ENCODE measurements around the gene TRIP13. TPM values are rescaled to one million over a fixed set of nuclear protein-coding genes. Genes with fewer than 3 reads are reported as not detected.

The TRIP13 gene
- polyA plus RNA-seq, 1 donor from 2014 or later: 2.1 TPM

DNA sequence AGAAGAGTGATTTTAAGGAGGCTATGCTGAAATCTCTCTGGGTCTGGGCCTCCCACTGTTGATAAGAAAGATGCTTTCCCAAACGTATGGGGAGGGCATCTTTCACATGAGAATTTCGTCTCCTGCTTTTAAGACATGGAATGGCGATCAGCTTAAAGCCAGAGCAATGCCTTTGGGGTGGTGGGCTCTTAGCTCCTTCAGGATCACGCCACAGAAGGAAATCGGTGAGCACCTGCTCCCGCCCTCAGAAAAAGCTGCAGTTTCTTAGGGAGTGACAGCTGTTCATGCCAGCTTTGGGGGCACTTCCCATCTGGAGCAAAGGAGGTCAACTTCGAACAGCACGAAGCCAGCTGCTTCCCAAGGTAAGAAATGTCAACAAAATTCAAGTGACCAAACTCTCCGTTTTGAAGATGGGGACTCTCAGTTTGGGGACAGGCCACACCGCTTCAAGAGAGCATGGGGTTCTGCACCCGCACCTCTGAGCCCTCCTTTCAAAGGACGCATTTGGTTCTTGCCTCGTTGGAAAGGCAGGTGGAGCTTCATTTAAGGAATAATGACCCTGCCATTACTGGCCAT is 39.0 kb downstream of the TRIP13 start:
- no peak overlapping the region for H3K4me2 ChIP-seq (ENCODE audit: low read length)
- H3K9ac ChIP-seq (ENCODE audit: low read length): no peak overlapping the region
- no peak overlapping the region for H2AFZ ChIP-seq (ENCODE audit: low read depth, low read length)
- peaks cover 5% of the 10 kb centered on the region for H3K27me3 ChIP-seq (ENCODE audit: insufficient read depth, low read depth, low read length)
- no peaks in the 10 kb centered on the region for H3K9me2 ChIP-seq (ENCODE audit: insufficient read depth, low read length)
- no peak overlapping the region for H3K27ac ChIP-seq (ENCODE audit: low read length)
- H3K9me3 ChIP-seq (ENCODE audit: low read length): no peaks in the 10 kb centered on the region
- TF ChIP-seq SMC3 (conservative IDR thresholded peaks at IDR 0.05; ENCODE audit: poor library complexity): no peak
- TF ChIP-seq POLR2AphosphoS5 (IDR thresholded peaks at IDR 0.05): no peak
- TF ChIP-seq, protein P1, sequence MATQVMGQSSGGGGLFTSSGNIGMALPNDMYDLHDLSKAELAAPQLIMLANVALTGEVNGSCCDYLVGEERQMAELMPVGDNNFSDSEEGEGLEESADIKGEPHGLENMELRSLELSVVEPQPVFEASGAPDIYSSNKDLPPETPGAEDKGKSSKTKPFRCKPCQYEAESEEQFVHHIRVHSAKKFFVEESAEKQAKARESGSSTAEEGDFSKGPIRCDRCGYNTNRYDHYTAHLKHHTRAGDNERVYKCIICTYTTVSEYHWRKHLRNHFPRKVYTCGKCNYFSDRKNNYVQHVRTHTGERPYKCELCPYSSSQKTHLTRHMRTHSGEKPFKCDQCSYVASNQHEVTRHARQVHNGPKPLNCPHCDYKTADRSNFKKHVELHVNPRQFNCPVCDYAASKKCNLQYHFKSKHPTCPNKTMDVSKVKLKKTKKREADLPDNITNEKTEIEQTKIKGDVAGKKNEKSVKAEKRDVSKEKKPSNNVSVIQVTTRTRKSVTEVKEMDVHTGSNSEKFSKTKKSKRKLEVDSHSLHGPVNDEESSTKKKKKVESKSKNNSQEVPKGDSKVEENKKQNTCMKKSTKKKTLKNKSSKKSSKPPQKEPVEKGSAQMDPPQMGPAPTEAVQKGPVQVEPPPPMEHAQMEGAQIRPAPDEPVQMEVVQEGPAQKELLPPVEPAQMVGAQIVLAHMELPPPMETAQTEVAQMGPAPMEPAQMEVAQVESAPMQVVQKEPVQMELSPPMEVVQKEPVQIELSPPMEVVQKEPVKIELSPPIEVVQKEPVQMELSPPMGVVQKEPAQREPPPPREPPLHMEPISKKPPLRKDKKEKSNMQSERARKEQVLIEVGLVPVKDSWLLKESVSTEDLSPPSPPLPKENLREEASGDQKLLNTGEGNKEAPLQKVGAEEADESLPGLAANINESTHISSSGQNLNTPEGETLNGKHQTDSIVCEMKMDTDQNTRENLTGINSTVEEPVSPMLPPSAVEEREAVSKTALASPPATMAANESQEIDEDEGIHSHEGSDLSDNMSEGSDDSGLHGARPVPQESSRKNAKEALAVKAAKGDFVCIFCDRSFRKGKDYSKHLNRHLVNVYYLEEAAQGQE (IDR thresholded peaks at IDR 0.05; ENCODE audit: borderline replicate concordance): no peak
- no peak for TF ChIP-seq MXI1 (conservative IDR thresholded peaks at IDR 0.05; ENCODE audit: poor library complexity, severe bottlenecking)
- no peaks in the 10 kb centered on the region for H3K79me2 ChIP-seq (replicated peaks; ENCODE audit: insufficient read depth, low read length)
- H3K36me3 ChIP-seq (ENCODE audit: insufficient read depth, low read length): no peaks in the 10 kb centered on the region
- no peaks in the 10 kb centered on the region for H3F3A ChIP-seq (ENCODE audit: insufficient read depth, low read length, poor library complexity, severe bottlenecking)
- no peak overlapping the region for H3K4me3 ChIP-seq (ENCODE audit: low read length)
- H4K20me1 ChIP-seq (ENCODE audit: insufficient read depth): no peaks in the 10 kb centered on the region

DNA sequence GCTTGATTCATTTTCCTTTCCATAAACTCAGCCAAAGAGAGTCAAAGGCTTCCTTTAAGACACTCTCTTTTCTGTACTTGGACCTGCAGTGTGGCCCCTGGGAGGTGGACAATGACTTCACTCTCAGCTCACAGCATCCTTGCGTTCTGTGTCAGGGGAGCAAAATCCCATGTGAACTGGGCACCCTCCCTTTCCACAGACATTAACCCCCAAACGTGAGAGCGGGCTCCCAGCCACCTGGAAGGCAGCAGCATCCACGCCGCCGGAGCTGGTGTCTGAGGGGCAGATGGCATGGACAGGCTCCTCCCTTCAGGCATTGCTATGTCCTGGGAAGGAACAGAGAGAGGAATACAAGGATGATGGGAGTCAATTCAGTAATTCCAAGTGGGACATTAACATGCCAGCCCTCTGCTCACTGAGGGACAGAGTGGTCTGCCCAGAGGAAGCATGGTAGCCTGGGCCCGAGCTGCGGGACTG is 39.5 kb downstream of the TRIP13 start:
- Histone ChIP-seq H3K27me3 (ENCODE audit: insufficient read depth, low read depth, low read length) (no peaks in the 10 kb centered on the region), H3K79me2 (replicated peaks; ENCODE audit: insufficient read depth, low read length) (no peaks in the 10 kb centered on the region), H3K9me3 (ENCODE audit: low read length) (no peaks in the 10 kb centered on the region), H3K4me3 (ENCODE audit: low read length) (no peak overlapping the region), H2AFZ (ENCODE audit: low read depth, low read length) (no peak overlapping the region), H3K4me2 (ENCODE audit: low read length) (no peak overlapping the region), H3F3A (ENCODE audit: insufficient read depth, low read length, poor library complexity, severe bottlenecking) (no peaks in the 10 kb centered on the region), H3K9me2 (ENCODE audit: insufficient read depth, low read length) (no peaks in the 10 kb centered on the region), H3K36me3 (ENCODE audit: insufficient read depth, low read length) (no peaks in the 10 kb centered on the region), H4K20me1 (ENCODE audit: insufficient read depth) (no peaks in the 10 kb centered on the region), H3K9ac (ENCODE audit: low read length) (no peak overlapping the region), H3K27ac (ENCODE audit: low read length) (no peak overlapping the region)
- TF ChIP-seq SMC3 (conservative IDR thresholded peaks at IDR 0.05; ENCODE audit: poor library complexity) (no peak), EP300 (conservative IDR thresholded peaks at IDR 0.05; ENCODE audit: poor library complexity, severe bottlenecking) (no peak), TAF1 (IDR thresholded peaks at IDR 0.05; ENCODE audit: low read depth) (no peak), EZH2 (IDR thresholded peaks at IDR 0.05; ENCODE audit: borderline replicate concordance, insufficient read depth, low read length, poor library complexity, severe bottlenecking) (no peak), RAD21 (conservative IDR thresholded peaks at IDR 0.05) (no peak), POLR2AphosphoS5 (IDR thresholded peaks at IDR 0.05) (no peak), MXI1 (conservative IDR thresholded peaks at IDR 0.05; ENCODE audit: poor library complexity, severe bottlenecking) (no peak)
- TF ChIP-seq, protein P2, sequence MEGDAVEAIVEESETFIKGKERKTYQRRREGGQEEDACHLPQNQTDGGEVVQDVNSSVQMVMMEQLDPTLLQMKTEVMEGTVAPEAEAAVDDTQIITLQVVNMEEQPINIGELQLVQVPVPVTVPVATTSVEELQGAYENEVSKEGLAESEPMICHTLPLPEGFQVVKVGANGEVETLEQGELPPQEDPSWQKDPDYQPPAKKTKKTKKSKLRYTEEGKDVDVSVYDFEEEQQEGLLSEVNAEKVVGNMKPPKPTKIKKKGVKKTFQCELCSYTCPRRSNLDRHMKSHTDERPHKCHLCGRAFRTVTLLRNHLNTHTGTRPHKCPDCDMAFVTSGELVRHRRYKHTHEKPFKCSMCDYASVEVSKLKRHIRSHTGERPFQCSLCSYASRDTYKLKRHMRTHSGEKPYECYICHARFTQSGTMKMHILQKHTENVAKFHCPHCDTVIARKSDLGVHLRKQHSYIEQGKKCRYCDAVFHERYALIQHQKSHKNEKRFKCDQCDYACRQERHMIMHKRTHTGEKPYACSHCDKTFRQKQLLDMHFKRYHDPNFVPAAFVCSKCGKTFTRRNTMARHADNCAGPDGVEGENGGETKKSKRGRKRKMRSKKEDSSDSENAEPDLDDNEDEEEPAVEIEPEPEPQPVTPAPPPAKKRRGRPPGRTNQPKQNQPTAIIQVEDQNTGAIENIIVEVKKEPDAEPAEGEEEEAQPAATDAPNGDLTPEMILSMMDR (IDR thresholded peaks at IDR 0.05; ENCODE audit: poor library complexity, severe bottlenecking): no peak
